Stimulated activated CD4-positive, alpha-beta T cell treated with anti-CD3 and anti-CD28 coated beads, Interleukin-12 subunit alpha, Interleukin-12 subunit beta, amount 100 ng/mL, for 4 hours (primary cell): ENCODE data around the gene SLC6A9.

Source experiments
- DNase-seq: peaks from one replicate; pipeline ENCODE4 v3.0.0-alpha.2; 2020

SLC6A9 gene

DNA sequence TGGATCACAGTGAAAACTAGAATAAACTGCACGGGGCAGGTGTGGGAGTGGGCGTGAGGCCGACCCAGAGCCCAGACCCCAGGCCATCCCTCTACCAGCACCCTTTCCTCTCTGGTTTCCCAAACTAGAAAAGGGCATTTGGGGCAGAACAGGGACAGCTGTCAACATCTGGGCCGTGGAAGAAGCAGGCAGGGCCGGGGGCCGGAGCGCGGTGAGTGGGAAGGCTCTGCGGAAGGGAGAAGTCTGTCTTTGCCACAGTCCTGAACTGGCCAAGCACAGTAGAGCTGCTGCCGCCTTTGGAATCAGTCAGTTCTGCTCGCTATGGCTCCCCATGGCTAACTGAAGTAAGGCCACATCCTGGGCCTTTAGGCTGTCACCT is 33.3 kb downstream of the SLC6A9 start:
- no peak for DNase-seq

DNA sequence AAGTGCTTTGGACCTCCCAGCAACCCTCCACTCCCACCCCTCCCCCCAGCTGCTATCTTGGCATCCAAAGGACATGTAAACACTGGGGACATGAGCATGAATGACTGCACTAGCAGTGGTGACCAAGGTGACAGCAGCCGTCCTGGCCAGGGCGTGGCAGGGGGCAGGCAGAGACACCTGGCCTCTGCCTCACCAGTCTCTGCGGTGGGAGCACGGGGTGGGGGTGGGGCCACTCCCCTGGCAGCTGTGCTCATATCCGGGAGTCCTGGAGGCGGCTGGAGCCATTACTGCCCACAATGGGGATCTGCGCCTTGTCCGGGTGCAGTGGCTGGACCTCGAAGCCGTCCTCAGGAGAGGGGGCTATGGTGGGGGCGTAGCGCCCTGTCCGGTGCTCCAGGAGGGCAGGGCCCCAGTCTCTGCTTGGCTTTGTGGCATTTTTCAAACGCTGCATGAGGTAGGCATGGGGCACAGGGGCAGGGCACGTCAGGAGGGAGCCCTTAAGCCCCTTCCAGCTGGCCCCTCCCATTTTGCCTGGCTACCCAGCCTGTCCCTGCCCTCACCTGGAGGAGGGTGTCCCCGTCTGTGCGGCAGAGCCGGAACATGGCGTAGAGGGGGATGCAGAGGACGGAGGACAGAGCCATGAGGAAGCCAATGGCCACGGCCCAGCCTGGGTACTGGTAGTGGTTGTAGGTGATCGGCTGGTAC is 33.8 kb downstream of the SLC6A9 start:
- DNase-seq, result no peak

DNA sequence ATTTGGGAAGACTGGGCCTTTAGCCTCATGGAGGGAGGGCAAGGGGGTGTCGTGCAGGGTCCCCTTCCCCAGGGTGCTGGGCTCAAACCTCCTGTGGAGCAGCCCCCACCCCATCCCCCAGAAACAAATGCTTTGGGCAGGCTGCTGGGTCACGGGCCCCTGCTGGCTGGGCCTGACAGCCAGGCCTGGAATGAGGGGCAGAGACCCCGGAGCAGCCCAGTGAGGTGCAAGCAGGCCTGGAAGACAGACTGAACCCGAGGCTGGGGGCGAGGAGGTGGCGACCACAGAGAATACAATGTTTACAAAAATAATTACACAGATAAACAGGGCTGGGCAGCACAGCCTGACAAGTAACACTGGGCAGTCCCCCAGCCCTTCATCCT is 34.5 kb downstream of the SLC6A9 start:
- DNase-seq, result no peak

DNA sequence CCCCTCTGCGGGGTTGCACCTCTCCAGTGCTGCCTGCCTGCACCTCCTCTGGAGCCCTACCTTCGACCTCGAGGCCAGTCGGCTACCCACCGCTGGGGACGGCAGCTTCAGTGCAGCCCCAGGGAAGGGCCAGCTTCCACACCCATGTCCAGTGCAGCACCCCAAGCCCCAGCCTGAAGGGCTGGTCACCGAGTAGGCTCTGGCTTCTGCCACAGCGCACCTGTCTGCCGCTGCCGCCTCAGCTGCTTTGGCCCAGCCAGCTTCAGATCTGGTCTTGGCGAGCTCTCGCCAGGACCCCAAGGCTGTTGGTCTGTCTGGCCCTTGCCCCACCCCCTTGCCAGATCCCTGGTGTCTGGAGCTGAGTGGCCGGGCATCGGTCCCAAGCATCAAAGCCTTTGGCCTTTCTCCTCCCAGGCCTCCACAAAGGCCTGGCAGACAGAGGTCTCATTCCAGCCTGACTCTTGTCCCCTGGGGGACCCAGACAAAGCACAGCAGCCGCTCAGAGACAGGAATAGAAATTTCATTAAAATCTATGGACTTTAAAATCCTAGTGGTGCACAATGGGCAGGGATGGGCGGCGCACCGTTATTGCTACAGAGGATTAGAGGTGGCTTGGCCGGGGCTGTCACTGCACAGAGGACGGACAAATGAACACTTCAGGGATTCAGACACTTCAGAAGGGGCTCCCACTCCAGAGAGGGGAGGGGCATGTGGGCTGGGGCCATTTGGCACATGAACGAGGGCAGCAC is 35.1 kb downstream of the SLC6A9 start:
- DNase-seq, result no peak

DNA sequence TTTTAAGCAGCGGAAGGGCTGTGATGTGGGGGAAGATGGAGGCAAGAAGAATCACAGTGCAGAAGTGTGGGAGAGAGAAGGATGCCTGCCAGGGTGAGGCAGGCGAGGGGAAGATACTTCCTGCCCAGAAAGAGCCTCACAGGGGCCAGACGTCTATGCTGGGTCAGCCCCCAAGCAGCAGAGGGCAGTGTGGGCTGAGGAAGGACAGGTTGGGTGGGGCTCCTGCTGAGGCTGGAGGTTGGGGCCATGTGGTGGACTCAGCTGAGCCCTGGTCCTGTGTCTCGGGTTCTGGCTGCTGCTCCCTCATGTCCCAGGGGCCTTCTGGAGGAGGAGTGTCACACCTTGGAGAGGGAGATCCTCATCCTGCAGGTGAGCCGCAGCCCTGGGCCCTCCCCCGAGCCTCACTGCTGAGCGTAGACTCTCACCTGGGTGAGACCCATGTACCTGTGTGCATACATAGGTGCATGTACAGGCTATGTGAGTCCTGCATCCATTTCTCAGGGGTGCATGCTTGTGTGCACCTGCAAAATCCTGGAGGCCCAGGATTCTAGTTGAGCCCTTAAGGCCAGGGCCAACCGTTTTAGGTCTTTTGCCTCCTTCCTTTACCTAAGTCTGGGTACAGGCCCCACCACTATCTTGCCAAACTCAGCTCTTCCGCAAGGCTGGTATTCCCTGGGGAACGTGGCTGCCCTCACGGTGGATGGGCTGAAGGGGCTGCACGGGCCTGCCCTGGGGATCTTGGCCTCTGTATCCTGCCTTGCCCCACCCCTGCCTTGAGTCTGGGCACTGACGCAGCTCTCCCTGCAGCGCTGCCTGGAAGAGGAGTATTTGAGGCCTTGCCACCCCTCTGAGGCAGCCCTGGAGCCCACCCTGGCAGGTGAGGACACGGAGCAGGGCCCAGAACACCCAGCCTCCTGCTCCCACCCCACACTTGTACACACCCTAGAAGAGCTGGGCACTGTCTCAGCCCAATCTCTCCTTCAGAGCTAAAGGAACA is 36.2 kb downstream of the SLC6A9 start:
- no peak for DNase-seq

DNA sequence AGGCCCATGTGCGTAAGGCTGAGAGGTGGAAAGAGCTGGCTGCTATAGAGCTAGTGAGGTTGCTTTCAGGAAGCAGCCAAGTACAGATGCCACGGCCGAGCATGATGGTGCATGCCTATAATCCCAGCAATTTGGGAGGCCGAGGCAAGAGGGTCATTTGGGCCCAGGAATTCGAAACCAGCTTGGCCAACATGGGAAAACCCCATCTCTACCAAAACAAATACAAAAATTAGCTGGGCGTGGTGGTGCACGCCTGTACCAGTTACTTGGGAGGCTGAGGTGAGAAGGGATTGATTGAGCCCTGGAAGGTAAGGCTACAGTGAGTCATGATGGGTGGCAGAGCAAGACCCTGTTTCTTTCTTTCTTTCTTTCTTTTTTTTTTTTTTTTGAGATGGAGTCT is 37.2 kb downstream of the SLC6A9 start:
- DNase-seq, result no peak

DNA sequence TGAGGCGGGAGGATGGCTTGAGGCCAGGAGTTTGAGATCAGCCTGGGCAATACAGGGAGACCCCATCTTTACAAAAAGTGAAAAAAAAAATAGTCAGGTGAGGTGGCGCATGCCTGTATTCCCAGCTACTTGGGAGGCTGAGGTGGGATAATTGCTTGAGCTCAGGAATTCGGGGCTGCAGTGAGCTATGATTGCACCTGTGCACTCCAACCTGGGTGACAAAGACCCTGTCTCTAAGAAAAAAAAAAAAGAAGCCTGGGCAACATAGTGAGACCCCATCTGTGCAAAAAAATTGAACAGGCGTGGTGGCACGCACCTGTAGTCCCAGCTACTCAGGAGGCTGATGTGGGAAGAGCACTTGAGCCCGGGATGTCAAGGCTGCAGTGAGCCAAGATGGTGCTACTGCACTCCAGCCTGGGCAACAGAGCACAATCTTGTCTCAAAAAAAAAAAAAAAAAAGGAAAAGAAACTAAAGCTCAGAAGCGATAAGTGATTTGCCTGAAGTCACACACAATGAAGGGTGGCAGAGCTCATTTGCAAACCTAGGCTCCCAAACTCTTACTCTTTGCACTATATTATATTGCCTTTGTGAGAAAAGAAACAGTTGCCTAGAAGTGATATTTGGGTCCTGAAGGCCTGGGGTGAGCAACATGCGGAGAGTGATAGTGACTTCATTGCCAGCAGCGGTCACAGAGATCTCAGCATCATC is 37.9 kb downstream of the SLC6A9 start:
- no peak for DNase-seq

DNA sequence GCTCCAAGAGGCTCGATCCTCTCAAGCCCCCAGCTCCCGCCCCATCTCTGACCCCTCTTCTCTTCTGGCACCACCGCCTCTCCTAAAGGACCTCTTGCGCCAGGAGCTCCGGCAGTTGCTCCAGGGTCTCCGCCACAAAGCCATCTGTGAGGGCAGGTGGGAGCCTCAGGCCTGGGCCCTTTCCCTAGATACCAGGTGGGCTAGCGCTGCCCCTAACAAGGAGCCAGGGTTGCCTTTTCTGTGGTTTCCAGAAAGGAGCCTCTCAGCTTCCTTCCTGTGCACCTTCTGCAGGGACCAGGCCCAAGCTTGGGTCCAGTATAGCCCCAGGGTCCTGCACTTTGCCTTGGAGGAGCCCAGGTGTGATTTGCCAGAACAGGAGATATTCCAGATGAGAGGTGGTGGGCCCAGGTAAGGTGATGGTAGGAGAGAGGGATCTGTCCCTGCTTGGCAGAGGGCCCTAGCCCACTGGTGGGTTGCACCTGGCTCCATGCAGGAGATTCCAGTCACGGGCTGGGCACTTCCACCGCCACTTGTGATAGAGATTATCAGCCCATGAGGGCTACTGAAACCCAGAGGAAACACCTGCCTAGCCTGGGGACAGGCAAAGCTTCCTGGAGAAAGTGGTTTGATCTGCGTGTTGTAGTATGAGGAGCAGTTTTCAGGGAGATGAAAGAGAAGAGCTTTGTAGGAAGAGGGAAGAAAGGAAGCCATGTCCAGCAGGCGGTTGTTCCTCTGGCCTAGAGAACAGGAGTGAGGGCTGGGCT is 38.8 kb downstream of the SLC6A9 start:
- no peak for DNase-seq

DNA sequence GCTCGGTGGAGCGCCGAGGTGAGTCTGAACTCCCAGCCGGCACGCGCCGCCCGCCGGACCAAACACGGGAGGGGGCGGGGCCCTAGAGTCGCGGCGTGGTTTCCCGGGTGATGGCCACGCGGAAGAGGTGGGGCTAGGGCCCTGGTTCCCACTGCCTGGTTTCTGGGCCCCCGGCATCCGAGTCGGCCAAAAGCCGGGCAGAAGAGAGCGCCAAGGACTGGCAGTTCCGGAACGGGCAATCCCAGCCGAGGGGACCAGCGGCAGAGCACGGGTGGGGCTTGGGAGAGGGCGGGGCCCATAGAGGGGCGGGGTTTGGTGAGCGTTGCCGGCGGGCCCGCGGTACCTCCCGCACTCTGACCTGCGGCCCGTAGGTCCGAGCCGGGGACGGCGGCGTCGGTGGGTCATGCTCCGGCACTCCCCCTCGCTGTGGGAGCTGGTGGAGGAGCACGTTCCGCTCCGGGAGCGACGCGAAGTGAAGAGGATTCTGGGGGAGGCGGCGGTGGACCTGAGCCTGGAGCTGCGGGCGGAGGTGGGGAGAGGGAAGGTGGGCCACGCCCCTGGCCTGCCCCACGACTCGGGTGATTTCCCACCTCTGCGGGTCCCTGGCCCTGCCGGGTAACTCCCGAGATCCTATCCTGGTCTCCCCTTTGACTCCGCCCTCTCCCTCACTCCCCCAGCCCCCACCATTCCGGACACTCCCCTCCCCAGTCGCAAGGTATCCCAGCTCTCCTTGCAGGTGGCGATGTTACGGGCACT is 39.6 kb downstream of the SLC6A9 start, which contains the start of gene CCDC24:
Gene CCDC24, plus strand, starts transcription at position 124 of the 756 bp plus-strand sequence. Its CDS starts 280 bp downstream, at position 404.
- DNase-seq, result peak; percentile 71

DNA sequence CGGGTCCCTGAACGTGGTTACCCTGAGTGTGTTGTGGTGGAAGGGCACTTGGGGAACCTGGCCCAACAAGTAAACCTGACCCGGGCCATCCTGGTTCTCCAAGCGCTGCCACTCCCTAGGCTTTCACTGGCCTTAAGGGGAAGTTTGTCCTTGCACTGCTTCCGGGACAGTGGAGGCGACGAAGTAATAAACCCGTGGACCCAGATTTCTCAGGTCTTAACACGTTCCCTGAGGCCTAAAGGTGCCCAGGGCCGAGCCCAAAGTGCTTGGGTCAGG is 40.1 kb downstream of the SLC6A9 start:
- DNase-seq, result no peak

DNA sequence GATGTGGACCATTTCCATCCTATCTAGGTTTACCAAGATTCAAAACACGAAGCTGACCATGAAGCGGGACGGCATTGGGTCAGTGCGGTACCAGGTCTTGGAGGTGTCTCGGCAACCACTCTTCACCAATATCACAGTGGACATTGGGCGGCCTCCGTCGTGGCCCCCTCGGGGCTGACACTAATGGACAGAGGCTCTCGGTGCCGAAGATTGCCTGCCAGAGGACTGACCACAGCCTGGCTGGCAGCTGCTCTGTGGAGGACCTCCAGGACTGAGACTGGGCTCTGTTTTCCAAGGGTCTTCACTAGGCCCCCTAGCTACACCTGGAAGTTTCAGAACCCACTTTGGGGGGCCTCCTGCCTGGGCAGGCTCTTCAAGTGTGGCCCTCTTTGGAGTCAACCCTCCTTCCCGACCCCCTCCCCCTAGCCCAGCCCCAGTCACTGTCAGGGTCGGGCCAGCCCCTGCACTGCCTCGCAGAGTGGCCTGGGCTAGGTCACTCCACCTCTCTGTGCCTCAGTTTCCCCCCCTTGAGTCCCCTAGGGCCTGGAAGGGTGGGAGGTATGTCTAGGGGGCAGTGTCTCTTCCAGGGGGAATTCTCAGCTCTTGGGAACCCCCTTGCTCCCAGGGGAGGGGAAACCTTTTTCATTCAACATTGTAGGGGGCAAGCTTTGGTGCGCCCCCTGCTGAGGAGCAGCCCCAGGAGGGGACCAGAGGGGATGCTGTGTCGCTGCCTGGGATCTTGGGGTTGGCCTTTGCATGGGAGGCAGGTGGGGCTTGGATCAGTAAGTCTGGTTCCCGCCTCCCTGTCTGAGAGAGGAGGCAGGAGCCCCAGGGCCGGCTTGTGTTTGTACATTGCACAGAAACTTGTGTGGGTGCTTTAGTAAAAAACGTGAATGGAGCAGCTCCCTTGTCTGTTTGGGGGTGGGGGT is 40.7 kb downstream of the SLC6A9 start:
- DNase-seq, result no peak

DNA sequence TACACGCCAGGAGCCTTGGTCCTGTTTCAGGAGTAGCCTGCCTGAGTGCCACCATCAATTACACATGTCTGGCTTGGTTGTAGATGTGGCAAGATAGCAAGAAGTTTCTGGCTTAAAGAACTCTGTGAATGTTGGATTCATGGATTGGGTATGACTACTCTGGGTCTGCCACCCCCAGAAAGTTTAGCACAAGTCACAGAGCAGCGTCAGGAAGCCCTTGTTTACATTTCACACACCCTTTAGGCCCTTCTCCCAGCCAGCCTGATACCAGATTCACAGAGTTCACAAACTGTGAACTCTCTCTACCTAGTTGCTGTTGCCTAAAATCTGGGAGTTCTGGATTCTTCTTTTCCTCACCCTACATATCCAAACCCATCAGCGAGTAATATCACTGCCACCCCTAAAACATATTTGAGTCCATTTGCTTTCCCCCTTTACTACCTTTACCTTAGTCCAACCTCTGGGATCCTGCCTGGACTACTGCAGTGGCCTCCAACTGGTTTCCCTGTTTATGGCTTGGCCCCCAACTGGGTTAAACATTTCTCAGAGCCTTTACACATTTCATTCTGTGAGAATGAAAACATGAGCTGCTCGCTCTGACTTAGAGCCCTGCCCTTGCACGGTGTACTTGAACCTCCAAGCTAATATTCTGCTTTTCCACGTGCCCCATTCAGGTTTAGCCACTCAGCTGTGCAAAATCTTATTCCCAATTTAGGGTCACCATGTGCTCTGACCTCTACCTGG is 43.9 kb downstream of the SLC6A9 start:
- no peak for DNase-seq

DNA sequence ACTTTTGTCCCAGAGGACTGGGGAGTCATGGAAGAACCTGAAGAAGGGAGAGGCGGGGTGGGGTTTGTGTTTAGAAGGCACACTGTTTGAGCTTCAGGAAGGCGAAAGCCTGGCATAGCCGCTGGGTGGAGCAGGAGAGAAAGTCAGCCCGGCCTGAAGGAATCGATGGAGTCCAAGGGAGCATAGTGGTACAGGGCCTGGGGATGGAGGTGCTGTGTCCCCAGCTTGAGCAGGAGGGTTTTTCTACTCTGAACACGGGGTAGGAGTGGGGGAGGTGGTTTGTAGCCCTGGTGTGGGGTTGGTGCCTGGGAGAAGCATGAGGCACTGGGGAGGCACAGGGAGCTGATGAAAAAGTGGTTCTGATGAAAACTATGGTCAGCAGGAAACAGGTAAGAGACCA is 44.5 kb downstream of the SLC6A9 start:
- no peak for DNase-seq

DNA sequence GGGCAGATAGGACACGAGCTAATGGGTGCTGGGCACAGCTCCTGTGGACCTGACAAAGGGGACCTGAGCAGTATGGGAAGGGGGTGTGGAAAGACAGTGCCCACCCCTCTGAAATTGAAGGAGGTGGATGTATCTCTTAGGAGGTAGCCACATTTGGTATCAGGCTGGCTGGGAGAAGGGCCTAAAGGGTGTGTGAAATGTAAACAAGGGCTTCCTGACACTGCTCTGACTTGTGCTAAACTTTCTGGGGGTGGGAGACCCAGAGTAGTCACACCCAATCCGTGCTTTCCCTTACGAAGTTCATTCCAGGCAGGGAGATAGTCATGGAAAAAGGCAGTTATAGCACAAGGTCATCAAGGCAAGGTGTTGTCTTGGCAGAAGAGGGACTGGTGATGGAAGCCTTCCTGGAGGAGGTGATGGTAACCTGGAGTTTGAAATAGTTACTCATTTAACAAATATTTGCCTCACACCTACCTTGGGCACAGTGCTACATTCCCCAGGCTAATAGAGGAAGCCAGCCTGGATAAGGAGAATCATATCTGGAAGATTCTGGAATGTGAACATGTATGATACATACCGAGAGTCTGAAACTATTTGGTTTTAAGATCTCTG is 45.2 kb downstream of the SLC6A9 start:
- DNase-seq, result no peak

DNA sequence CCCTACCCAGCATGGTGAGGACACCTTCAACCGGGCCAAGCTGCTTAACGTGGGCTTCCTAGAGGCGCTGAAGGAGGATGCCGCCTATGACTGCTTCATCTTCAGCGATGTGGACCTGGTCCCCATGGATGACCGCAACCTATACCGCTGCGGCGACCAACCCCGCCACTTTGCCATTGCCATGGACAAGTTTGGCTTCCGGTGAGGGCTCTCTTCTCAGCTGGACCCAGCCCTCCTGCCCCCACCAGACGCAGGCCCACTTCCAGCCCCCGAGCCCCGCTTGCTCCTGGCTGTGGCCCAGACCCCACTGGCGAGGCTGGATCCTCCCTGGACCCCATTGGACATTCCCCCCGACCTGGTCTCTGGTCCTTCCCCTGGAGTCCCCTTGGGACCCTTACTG is 46.4 kb downstream of the SLC6A9 start:
- no peak for DNase-seq

DNA sequence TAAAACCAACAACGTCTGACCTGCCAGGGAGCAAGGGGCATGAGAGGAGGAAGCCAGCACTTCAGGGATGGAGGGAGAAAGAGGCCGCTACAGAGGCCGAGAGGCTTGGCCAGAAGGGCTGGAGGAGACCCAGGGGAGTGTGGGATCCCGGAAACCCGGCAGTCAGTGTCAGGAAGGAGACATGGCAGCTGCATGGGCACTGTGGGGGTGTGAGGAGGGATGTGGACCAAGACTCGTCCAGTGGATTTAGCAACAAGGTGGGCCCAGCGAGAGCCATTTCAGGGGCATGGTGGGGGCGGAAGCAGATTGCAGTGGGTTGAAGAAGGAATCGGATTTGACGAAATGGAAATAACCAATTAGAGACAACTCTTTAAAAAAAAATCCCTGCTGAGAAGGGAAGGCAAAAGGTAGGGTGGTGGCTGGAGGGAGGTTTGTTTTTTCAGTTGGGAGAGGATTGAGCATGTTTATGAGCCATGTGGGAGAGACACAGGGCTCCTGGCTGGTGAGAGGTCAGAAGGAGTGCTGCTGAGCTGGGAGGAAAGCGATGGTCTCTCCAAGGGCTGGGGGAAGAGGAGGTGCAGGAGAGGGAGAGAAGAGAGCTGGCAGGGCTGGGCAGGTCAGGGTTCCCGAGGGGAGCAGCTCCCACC is 47.9 kb downstream of the SLC6A9 start:
- DNase-seq, result no peak

DNA sequence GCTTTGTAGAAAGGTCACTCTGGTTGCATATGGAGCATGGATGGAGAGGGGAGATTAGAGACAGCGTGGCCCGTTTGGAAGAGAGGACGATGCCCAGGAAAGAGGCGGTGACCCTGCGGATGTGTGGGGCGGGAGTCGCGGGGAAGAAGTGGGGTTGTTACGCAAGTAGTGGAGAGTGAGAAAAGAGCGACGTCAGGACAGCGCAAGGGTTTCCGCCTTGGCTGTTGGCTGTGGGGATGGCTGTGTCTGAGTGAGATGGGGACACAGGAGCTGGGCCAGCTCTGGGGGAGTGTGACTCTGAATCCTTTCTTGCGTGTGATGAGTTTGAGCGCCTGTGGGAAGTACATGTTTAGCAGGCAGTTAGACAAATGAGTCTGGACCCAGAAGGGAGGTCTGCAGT is 48.5 kb downstream of the SLC6A9 start:
- no peak for DNase-seq

DNA sequence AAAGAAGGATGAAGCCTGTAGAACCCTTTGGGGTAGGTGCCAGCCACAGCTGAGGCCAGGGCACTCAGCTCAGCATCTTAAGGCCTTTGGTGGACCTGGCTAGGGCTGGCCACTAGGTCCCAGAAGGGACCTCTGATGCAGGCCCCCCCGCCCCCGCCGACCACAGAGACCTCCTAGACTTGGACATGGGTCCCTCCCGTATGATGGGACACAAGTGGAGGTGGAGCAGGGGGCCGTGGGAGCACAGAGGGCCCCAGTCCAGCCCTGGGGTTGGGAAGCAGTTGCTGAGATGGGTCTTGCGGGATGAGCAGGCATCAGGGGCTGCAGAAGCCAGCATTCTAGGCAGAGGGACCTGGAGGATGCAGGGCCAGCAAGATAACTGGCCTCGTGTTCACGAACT is 49.0 kb downstream of the SLC6A9 start:
- DNase-seq, result no peak

DNA sequence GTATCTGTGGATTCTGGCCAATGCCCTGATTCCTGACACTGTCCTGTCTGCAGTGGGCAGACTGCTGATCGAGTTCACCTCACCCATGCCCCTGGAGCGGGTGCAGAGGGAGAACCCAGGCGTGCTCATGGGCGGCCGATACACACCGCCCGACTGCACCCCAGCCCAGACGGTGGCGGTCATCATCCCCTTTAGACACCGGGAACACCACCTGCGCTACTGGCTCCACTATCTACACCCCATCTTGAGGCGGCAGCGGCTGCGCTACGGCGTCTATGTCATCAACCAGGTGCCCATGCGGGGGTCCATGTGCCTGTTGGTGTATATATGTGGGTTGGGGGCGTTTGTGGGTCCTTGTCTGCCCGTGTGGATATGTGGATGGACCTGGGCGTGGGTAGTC is 49.6 kb downstream of the SLC6A9 start:
- no peak for DNase-seq
